ENCODE data around the gene LIN9.
A peak's percentile ranks its signal among the peaks of the same experiment; 100 is the strongest.
"Not testable (repeated sequence)": the region's sequence is repeated elsewhere in the genome, so short reads cannot be mapped to it uniquely, and the experiment has no call there.

The LIN9 gene, protein sequence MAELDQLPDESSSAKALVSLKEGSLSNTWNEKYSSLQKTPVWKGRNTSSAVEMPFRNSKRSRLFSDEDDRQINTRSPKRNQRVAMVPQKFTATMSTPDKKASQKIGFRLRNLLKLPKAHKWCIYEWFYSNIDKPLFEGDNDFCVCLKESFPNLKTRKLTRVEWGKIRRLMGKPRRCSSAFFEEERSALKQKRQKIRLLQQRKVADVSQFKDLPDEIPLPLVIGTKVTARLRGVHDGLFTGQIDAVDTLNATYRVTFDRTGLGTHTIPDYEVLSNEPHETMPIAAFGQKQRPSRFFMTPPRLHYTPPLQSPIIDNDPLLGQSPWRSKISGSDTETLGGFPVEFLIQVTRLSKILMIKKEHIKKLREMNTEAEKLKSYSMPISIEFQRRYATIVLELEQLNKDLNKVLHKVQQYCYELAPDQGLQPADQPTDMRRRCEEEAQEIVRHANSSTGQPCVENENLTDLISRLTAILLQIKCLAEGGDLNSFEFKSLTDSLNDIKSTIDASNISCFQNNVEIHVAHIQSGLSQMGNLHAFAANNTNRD

DNA sequence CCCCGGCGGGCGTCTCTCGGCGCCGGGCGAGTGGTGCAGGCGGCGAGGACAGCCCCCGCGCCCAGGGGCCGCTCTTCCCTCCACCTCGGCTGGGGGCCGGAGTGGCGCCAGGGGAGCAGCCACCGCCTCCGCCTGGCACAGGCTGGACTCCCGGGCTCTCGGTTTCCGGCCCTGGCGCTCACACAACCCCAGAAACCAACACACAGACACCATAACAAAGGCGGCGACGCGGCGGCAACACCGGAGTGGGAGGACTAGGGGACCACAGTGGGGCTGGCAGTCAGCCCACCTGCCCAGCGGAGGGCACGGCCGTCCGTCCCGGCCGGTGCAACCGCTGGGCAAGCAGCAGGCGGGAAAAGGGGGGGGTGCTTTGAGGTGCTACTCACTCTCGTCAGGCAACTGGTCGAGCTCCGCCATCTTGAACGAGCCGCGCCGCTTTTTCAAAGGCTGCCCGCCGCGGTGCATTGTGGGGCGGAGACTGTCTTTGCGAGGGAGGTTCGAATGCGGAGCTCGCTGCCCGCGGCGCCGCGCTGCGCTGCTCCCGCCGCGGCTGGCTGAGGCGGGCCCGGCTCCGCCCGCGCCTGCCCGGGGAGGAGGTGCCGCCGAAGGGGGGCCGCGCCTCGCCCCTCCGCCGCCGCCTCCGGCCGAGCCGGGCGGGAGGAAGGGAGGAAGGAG, at the start of gene LIN9:
LIN9 (minus strand) TSS at position 442 of the 675 bp plus-strand sequence; CDS start at position 417, 25 bp downstream.
- peak; percentile 96 for DNase-seq

DNA sequence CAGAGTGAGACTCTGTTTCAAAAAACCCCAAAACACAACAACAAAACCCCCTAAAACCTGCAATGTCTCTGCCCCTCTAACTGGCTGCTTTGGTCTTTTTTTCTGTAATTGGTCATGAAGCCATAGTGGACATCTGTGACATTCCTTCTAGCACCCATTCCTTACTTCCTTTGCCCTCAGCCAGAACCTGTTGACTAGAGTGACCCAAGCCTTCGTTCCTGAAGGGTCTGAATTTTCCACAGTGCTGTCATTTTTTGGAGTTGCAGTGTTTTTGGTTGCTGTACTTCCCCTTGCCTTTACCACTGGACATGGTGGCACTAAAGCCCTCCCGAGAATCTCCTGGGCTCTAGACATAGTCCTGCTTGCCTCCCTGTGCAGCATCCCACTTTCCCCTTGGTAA, 48.5 kb upstream of the LIN9 start:
- DNase-seq = no peak

DNA sequence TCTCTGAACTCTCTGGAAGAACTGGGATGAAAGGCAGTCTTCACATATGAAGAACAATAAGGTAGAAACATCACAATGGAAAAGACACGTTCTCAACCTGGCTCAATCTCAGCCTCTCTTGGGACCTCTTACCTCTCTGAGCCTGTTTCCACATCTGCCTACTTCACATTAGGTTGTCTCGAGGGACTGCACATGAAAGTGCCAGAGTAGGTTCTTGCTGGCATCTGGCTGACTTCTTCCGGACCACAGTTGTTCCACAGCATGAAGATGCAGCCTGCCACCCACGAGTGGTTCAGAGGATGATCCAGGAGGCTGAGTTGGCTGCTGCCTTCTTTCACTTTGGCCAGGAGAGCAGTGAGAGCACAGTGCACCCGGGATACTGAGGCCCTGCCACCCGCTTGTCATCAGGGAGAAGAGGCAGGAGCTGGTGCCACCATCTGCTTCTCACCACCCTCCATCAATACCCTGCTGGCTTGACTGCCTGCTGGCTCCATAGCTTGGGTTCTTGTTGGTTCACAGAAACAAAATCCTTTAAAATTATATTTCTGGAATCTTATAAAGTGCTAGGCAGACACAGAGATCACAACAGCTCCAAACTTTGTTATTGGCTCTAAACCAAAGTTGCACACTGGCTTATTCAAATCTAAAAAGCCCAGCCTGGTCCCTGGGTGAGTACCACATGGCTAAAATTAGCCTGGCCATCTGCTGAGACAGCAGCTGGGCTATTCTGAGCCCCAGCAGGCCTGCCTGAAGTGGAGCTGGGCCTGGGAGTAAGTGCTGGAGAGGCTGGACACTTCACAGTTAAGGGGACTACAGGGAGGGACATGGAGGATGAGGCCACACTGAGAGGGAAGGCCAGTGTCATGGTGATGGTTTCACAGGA, 46.9 kb upstream of the LIN9 start:
- no peak for DNase-seq

DNA sequence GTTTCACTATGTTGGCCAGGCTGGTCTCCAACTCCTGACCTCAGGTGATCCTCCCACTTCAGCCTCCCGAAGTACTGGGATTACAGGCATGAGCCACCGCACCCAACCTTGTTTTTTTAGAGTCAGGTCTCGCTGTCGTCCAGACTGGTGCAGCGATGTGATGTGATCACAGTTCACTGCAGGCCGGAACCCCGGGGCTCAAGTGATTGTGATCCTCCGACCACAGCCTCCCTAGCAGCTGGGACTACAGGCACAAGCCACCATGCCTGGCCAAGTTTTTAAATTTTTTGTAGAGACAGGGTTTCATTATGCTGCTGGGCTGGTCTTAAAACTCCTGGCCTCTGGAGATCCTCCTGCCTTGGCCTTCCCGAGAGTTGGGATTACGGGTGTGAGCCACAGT, 46.1 kb upstream of the LIN9 start:
- no peak for DNase-seq

DNA sequence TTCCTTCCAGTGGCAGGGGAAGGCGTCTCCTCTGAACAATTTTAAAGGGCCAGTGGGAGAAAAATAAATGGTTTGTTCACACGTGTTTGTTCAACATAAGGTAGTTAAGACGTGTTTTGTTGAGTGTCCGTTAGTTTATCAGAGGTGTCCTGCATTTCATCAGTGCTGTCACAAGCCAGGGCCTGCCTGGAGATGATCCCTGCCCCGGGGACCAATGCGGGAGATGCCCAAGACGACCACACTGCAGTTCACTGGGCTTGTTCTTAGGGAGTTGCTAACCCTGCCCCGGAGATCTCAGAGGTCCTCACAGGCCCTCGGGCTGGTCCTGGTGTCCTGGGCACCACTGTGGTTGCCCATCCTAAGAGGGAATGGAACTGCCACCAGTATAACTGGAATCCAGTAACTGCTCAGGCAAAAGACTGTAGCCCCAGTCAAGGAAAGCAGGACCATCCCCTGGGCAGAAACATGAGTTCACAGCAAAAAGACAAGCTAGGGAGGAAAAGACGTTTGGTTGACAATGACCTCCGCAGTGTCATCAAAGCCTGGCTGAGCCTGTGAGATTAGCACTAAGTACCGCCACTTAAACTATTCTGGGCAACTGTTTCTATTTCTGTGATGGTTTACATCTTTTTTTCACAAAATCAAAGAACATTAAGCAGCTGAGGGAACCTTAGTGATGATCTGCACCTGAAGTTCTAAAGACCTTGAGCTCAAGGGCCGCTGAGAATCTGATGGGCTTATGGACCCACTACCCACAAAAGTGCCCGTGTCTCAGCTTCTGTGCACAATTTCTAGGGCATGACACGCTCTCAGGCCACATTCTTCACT, 44.9 kb upstream of the LIN9 start:
- no peak for DNase-seq

DNA sequence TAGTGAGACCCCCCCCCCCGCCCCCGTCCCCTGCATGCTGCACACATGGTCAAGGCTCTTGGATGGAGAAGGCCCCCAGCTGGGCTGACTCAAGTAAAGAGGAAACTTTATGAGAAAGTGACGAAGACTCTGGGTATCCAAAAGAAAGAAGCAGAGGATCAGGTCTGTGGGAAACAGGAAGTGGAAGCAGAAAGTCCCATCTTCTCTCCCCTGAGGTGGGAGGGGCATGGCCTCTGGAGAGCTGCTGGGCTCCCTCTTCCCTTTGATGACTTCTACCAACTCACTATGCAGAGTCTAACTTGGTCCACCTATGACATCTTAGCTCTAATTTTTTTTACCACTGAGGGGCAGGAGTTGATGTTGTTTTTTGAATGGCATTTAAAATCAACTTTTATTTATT, 42.7 kb upstream of the LIN9 start:
- no peak for DNase-seq

DNA sequence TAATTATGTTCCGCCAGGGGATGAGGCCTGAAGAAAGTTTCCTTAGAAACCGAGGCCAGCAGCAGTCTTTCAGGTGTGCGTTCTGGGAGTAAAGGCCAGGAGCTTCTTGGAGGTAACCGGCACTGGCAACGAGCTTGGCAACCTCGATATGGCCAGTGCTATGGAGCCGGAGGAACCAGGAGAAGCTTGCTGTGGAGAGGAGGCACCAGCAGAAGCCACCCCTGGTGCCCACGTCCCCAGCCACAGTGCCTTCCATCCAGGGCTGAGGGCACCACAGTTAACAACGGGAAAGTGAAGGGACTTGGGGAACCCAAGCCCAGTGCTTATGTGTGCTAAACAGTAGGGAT, 41.5 kb upstream of the LIN9 start:
- DNase-seq = no peak

DNA sequence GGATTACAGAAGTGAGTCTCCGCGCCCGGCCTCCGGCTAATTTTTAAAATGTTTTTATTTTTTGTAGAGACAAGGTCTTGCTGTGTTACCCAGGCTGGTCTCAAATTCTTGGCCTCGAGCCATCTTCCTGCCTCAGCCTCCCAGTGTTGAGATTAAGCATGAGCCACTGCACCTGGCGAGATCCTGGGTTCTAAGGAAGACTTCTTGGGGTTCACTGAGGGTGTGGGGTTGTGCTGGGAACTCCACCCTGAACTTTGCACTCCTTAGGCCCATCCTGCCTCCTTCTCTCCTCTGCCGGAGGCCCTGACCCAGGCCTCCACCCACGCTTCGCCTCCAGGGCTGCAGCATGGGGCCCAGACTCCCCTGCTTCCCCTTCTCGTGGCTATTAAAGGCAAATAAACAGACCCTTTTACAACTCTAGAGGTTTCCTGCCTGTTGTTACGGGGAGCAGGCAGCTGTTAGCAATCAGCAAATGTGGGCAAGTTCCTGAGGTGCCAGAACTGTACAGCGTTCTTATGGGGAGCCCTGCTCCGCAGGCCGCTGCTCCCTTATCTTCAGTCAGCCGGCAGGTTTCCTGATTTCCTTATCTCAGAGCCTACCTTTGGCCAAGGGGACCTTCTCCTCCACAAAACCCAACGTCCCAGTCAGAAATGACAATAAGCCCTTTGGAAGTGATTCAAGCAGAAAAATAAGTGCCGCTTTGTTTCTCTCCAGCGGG, 41.0 kb upstream of the LIN9 start:
- no peak for DNase-seq

DNA sequence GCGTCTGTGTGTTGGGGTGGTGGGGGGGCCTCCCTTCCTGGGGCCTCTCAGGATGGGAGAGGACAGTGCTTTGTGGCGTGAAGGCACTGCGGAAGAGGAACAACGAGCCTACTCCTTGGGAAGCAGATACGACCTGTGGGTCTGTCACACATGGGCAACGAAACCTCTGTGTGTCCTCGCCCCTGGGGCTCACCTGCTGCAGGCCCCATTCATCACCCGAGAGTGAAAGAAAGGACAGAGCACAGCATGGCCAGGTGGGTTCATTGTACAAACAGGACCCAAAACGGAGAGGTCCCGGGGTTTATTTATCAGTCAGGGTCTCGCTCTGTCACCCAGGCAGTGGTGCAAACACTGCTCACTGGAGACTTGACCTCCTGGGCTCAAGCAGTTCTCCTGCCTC, 40.1 kb upstream of the LIN9 start:
- DNase-seq = no peak

DNA sequence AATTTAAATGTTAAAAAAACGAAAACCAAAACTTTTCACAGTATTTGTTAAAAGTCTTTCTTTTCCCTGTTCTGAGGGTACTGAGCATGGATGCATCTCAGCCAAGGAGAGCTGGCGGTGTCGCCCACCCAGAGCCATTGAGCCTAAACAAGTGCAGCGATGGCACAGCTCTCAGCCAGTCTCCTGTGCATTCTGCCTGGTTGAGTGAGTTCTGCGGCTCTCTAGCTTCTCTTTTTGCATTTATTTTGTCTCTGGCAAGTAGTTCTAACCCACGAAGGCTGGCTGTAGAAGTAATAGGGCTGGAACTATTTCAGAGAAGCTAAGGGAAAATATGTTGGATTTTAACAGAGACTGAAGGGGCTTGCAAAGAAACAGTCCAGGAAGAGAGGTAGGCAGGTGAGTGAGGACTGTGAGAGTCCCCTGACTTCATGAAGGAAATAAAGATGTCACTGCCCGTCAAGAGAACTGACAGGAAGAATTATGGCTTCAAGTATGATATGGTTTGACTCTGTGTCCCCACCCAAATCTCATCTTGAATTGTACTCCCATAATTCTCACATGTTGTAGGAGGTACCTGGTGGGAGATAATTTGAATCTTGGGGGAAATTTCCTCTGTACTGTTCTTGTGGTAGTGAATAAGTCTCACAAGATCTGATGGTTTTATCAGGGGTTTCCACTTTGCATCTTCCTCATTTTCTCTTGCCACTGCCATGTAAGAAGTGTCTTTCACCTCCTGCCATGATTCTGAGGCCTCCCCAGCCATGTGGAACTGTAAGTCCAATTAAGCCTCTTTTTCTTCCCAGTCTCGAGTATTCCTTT, 35.7 kb upstream of the LIN9 start:
- no peak for DNase-seq

DNA sequence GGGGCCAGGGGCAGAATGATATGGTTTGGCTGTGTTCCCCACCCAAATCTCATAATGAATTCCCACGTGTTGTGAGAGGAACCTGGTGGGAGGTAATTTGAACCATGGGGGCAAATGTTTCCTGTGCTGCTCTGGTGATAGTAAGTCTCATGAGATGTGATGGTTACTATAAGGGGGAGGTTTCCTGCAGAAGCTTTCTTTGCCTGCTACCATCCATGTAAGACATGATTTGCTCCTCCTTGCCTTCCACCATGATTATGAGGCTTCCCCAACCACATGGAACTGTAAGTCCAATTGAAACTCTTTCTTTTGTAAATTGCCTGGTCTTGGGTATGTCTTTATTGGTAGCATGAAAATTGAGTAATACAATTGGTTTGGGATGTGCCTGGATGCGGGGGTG, 33.7 kb upstream of the LIN9 start:
- DNase-seq = no peak

DNA sequence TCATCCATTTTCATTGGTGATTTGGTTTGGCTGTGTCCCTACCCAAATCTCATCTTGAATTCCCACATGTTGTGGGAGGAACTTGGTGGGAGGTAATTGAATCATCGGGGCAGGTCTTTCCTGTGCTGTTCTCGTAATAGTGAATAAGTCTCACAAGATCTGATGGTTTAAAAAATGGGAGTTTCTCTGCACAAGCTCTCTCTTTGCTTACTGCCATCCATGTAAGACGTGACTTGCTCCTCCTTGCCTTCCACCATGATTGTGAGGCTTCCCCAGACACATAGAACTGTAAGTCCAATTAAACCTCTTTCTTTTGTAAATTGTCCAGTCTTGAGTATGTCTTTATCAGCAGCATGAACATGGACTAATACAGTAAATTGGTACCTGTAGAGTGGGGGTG, 31.1 kb upstream of the LIN9 start:
- not testable (repeated sequence) for DNase-seq

DNA sequence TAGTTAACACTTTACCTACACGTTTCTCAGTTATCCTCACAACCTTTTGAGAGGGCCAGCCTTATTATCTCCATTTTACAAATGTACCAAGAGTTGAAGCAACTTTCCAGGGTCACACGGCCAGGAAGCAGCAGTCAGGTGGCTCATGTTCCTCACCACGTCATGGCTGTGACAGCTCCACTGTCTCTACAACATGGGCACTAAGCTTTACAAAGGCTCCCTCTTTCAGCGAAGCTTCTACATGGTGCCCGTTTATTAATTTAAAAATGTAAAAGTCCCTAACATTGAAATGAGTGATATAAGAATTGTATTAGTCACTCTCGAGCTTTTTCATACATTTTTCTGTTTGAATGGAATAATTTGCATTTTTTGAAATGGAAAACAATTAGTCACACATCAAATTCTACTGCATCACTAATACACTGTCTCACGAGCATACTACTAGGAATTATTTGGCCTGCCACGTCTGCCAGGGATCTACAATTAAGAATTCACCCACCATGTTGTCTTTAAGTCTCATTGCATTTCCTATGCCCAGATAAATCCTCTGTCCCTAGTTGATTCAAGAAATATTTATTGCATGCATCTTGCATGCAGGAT, 28.4 kb upstream of the LIN9 start:
- peak; percentile 4 for DNase-seq

DNA sequence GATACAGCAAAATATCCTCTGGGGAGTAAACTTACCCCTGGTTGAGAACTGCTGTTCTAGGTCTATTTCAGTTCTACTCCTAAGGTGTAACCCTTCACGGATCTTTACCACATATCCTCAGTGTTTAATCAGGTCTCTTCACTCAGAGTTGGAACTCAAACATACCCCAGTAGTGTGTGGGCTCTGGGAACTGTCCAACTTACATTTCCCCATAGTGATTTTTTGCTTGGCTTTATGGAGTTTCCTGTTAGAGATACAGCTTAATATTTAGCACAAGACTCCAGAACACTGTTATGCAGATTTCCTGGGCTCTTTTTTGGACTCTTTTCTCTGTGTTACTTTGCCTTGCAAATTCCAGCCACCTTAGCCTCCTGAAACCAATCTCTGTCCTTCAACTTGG, 26.7 kb upstream of the LIN9 start:
- DNase-seq = no peak

DNA sequence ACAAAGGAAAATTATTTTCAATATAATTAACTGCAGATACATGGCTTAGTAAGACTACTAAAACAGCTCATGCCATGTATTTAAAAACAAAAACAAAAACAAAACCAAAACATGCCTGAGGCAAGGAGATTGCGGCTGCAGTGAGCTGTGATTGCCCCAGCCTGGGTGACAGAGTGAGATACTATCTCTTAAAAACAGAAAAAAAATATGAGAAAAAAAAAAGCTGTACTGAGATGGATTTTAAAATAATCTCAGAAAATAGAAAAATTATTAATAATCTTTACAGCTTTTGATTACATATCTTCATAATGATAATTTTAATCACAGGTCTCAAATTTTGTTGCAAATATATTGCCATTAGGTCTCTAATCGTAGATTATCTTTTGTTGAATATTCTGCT, 24.0 kb upstream of the LIN9 start:
- DNase-seq = no peak

DNA sequence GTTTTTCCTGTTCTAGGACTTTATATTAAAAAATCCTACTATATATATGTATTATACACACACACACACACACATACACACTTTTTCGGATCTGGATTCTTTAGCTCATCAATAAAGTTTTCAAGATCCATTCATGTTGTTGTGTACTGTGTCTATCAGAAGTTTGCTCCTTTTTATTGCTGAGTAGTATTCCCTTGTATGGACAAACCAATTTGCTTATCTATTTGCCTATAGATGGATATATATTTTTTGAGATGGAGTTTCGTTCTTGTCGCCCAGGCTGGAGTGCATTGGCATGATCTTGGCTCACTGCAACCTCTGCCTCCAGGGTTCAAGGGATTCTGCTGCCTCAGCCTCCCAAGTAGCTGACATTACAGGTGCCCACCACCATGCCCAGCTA, 20.3 kb upstream of the LIN9 start:
- no peak for DNase-seq

DNA sequence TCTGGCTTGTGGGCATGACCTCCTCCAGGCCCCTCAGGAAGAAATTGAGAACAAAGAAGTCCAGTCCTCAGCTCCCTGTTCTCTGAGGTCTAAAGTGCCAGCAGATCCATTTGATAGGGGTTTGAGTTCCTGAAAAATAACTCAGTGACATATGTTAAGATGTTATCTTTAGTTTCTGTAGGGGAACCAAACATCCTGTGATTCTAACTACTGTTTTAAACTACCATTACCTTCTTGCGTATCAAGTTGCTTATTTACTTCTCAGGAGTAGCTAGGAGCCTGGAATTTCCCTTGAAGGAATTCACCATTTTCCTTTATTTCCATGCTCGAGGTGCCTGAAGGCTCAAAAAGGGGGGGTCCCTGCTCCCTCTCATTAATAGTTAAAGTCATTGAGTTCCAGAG, 18.8 kb upstream of the LIN9 start:
- no peak for DNase-seq

DNA sequence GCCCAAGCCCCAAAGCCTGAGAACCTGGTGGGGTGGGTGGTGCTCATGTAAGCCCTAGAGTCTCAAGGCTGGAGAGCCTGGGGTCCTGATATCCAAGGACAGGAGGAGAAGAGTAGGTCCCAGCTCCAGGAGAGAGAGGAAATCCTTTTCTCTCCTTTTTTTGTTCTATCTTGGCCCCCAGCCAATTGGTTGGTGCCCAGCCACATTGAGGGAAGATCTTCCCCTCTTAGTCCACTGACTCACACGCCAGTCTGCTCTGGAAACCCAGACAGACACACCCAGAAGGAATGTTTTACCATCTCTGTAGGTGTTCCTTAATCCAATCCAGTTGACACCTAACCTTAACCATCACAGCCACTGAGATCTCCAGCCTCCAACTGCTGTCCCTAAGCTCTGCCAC, 16.2 kb upstream of the LIN9 start:
- no peak for DNase-seq

DNA sequence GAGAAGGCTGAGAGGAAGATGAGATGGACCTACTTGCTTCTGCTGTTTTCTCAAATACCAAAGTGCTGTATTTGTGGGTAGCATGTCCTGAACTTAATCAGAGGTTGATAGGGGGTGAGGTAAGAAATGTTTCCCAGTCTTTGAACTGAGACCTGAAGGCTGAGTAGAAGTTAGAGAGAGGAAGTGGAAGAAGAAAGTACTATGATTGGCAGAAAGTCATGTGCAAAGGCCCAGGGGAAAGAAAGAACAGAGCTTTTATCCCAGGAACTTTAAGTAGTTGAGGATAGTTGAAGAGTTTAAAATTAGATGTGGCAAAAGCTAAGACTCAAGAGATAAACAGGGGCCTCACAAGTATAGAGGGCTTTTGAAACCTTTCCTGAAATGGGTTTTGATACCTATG, 15.5 kb upstream of the LIN9 start:
- DNase-seq = no peak

DNA sequence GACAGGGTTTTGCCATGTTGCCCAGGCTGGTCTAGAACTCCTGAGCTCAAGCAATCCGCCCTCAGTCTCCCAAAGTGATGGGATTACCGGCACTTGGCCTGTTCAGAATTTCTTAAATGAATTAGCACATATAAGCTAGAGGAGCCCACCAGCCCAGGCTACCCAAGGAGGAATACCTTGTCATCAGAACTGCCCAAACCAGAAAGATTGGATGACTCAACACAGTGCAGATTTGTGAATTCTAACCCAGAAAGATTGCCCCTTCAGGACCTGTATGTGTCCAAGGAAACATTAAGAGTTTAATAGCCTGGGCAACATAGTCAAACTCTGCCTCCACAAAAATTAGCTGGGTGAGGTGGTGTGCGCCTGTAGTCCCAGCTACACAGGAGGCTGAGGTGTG, 14.0 kb upstream of the LIN9 start:
- DNase-seq = no peak

DNA sequence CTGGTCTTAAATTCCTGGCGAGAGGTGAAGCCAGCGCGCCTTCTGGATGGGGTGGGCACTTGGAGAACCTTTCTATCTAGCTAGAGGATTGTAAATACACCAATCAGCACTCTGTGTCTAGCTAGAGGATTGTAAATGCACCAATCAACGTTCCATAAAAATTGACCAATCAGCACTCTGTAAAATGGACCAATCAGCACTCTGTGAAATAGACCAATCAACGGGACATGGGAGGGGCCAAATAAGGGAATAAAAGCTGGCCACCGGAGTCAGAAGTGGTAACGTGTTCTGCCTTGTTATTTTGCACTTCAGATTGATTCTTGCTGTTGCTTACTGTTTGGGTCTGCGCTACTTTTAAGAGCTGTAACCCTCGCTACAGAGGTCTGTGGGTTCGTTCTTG, 12.0 kb upstream of the LIN9 start:
- no peak for DNase-seq

Measured in stimulated activated CD4-positive, alpha-beta T cell treated with anti-CD3 and anti-CD28 coated beads, Interleukin-4, amount 100 ng/mL, for 1 hour (primary cell).